ENCODE results near the gene FBXL5. TPM values are rescaled to one million over a fixed set of nuclear protein-coding genes. Genes with fewer than 3 reads are reported as not detected.

Gene FBXL5
- total RNA-seq, 1 experiment from 2014 or later: 69.6 TPM

GRCh38 chr4:15575966-15576365 is 79.2 kb downstream of the FBXL5 start:
- TF ChIP-seq STAT6 (CRISPR knock-in tag; conservative IDR thresholded peaks at IDR 0.05; ENCODE audit: low read depth): no peak
- TF ChIP-seq ZSCAN18 (CRISPR knock-in tag; IDR thresholded peaks at IDR 0.05): no peak
- TF ChIP-seq, protein P1, sequence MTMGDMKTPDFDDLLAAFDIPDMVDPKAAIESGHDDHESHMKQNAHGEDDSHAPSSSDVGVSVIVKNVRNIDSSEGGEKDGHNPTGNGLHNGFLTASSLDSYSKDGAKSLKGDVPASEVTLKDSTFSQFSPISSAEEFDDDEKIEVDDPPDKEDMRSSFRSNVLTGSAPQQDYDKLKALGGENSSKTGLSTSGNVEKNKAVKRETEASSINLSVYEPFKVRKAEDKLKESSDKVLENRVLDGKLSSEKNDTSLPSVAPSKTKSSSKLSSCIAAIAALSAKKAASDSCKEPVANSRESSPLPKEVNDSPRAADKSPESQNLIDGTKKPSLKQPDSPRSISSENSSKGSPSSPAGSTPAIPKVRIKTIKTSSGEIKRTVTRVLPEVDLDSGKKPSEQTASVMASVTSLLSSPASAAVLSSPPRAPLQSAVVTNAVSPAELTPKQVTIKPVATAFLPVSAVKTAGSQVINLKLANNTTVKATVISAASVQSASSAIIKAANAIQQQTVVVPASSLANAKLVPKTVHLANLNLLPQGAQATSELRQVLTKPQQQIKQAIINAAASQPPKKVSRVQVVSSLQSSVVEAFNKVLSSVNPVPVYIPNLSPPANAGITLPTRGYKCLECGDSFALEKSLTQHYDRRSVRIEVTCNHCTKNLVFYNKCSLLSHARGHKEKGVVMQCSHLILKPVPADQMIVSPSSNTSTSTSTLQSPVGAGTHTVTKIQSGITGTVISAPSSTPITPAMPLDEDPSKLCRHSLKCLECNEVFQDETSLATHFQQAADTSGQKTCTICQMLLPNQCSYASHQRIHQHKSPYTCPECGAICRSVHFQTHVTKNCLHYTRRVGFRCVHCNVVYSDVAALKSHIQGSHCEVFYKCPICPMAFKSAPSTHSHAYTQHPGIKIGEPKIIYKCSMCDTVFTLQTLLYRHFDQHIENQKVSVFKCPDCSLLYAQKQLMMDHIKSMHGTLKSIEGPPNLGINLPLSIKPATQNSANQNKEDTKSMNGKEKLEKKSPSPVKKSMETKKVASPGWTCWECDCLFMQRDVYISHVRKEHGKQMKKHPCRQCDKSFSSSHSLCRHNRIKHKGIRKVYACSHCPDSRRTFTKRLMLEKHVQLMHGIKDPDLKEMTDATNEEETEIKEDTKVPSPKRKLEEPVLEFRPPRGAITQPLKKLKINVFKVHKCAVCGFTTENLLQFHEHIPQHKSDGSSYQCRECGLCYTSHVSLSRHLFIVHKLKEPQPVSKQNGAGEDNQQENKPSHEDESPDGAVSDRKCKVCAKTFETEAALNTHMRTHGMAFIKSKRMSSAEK (CRISPR knock-in tag; IDR thresholded peaks at IDR 0.05; ENCODE audit: borderline replicate concordance): no peak
- H3K27me3 Mint-ChIP-seq (ENCODE audit: low read depth): no peaks in the 10 kb centered on the region
- CTCF ChIA-PET: no interaction called here
- no peaks in the 10 kb centered on the region for H3K4me1 Mint-ChIP-seq
- no peaks in the 10 kb centered on the region for H3K9me3 Mint-ChIP-seq
- POLR2A ChIA-PET: no interaction called here
- no peak overlapping the region for H3K27ac Mint-ChIP-seq
- no peak overlapping the region for H3K4me3 Mint-ChIP-seq
- no peaks in the 10 kb centered on the region for H3K36me3 Mint-ChIP-seq
- DNase-seq (ENCODE audit: low spot score): no peak
- ATAC-seq: no peak

- no peaks in the 10 kb centered on the region for H3K27me3 Mint-ChIP-seq (ENCODE audit: low read depth)
- DNase-seq (ENCODE audit: low spot score): no peak
- ChIA-PET CTCF (no interaction called here), POLR2A (no interaction called here)
- no peak for ATAC-seq
- H3K36me3 Mint-ChIP-seq: peaks cover 28% of the 10 kb centered on the region
- H3K27ac Mint-ChIP-seq: no peak overlapping the region
- TF ChIP-seq CREM (CRISPR knock-in tag; IDR thresholded peaks at IDR 0.05) (no peak), ETV6 (CRISPR knock-in tag; IDR thresholded peaks at IDR 0.05) (no peak), IRF2 (CRISPR knock-in tag; IDR thresholded peaks at IDR 0.05; ENCODE audit: borderline replicate concordance, low read depth) (no peak), ZSCAN18 (CRISPR knock-in tag; IDR thresholded peaks at IDR 0.05) (no peak), CDX4 (CRISPR knock-in tag; IDR thresholded peaks at IDR 0.05; ENCODE audit: borderline replicate concordance) (no peak), TEAD1 (CRISPR knock-in tag; IDR thresholded peaks at IDR 0.05) (no peak), CREB1 (CRISPR knock-in tag; IDR thresholded peaks at IDR 0.05) (no peak), ZNF281 (CRISPR knock-in tag; IDR thresholded peaks at IDR 0.05) (no peak), GTF2I (CRISPR knock-in tag; conservative IDR thresholded peaks at IDR 0.05) (no peak)
- TF ChIP-seq, protein P2, sequence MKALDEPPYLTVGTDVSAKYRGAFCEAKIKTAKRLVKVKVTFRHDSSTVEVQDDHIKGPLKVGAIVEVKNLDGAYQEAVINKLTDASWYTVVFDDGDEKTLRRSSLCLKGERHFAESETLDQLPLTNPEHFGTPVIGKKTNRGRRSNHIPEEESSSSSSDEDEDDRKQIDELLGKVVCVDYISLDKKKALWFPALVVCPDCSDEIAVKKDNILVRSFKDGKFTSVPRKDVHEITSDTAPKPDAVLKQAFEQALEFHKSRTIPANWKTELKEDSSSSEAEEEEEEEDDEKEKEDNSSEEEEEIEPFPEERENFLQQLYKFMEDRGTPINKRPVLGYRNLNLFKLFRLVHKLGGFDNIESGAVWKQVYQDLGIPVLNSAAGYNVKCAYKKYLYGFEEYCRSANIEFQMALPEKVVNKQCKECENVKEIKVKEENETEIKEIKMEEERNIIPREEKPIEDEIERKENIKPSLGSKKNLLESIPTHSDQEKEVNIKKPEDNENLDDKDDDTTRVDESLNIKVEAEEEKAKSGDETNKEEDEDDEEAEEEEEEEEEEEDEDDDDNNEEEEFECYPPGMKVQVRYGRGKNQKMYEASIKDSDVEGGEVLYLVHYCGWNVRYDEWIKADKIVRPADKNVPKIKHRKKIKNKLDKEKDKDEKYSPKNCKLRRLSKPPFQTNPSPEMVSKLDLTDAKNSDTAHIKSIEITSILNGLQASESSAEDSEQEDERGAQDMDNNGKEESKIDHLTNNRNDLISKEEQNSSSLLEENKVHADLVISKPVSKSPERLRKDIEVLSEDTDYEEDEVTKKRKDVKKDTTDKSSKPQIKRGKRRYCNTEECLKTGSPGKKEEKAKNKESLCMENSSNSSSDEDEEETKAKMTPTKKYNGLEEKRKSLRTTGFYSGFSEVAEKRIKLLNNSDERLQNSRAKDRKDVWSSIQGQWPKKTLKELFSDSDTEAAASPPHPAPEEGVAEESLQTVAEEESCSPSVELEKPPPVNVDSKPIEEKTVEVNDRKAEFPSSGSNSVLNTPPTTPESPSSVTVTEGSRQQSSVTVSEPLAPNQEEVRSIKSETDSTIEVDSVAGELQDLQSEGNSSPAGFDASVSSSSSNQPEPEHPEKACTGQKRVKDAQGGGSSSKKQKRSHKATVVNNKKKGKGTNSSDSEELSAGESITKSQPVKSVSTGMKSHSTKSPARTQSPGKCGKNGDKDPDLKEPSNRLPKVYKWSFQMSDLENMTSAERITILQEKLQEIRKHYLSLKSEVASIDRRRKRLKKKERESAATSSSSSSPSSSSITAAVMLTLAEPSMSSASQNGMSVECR (CRISPR knock-in tag; IDR thresholded peaks at IDR 0.05; ENCODE audit: borderline replicate concordance): no peak
- TF ChIP-seq, protein P3, sequence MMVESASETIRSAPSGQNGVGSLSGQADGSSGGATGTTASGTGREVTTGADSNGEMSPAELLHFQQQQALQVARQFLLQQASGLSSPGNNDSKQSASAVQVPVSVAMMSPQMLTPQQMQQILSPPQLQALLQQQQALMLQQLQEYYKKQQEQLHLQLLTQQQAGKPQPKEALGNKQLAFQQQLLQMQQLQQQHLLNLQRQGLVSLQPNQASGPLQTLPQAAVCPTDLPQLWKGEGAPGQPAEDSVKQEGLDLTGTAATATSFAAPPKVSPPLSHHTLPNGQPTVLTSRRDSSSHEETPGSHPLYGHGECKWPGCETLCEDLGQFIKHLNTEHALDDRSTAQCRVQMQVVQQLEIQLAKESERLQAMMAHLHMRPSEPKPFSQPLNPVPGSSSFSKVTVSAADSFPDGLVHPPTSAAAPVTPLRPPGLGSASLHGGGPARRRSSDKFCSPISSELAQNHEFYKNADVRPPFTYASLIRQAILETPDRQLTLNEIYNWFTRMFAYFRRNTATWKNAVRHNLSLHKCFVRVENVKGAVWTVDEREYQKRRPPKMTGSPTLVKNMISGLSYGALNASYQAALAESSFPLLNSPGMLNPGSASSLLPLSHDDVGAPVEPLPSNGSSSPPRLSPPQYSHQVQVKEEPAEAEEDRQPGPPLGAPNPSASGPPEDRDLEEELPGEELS (CRISPR knock-in tag; IDR thresholded peaks at IDR 0.05): no peak
- H3K4me3 Mint-ChIP-seq: no peak overlapping the region
- no peaks in the 10 kb centered on the region for H3K9me3 Mint-ChIP-seq
- H3K4me1 Mint-ChIP-seq: no peaks in the 10 kb centered on the region
Observed at GRCh38 chr4:15569746-15570145, 85.4 kb downstream of the FBXL5 start.
